ENCODE results near the gene CUBN.

The CUBN gene

GRCh38 chr10:16909961-16910792 is 219.4 kb downstream of the CUBN start:
- Histone ChIP-seq H3K27me3 (ENCODE audit: insufficient read depth, low read depth, severe bottlenecking) (no peaks in the 10 kb centered on the region), H3K9me3 (ENCODE audit: severe bottlenecking) (no peaks in the 10 kb centered on the region), H3K27ac (no peak overlapping the region), H3K36me3 (no peaks in the 10 kb centered on the region), H3K4me3 (ENCODE audit: low read depth, low read length) (no peak overlapping the region)
- TF ChIP-seq, protein P1, sequence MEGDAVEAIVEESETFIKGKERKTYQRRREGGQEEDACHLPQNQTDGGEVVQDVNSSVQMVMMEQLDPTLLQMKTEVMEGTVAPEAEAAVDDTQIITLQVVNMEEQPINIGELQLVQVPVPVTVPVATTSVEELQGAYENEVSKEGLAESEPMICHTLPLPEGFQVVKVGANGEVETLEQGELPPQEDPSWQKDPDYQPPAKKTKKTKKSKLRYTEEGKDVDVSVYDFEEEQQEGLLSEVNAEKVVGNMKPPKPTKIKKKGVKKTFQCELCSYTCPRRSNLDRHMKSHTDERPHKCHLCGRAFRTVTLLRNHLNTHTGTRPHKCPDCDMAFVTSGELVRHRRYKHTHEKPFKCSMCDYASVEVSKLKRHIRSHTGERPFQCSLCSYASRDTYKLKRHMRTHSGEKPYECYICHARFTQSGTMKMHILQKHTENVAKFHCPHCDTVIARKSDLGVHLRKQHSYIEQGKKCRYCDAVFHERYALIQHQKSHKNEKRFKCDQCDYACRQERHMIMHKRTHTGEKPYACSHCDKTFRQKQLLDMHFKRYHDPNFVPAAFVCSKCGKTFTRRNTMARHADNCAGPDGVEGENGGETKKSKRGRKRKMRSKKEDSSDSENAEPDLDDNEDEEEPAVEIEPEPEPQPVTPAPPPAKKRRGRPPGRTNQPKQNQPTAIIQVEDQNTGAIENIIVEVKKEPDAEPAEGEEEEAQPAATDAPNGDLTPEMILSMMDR (IDR thresholded peaks at IDR 0.05; ENCODE audit: low read depth, low read length) = no peak
- no peak for DNase-seq

DNA sequence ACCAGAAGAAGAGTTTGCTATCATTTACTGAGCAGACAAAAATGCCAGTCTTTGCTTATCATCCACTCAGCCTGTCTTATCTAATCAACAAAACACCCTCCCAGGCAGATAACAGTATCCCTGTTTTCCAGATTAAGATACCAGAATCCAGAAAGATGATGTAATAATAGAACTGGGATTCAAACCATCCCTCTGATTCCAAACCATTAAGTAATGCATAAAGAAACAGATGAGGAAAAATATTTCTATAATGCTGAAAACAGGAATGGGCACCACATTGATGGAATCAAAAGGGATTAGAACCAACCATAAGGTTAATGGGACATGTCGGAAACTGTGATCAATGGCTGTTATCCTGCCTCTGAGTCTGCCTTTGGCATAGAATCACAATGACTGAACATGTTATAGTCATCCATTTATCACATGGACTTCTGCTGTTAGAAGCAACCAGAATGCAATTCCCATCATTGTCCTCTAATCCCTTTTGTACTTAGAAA is 220.3 kb downstream of the CUBN start:
- H3K9me3 ChIP-seq (ENCODE audit: severe bottlenecking) = no peaks in the 10 kb centered on the region
- no peak overlapping the region for H3K27ac ChIP-seq
- TF ChIP-seq, protein P1 (IDR thresholded peaks at IDR 0.05; ENCODE audit: low read depth, low read length) = no peak
- no peaks in the 10 kb centered on the region for H3K27me3 ChIP-seq (ENCODE audit: insufficient read depth, low read depth, severe bottlenecking)
- no peak overlapping the region for H3K4me3 ChIP-seq (ENCODE audit: low read depth, low read length)
- DNase-seq = no peak
- H3K36me3 ChIP-seq = no peaks in the 10 kb centered on the region

GRCh38 chr10:16907687-16908086 is 221.9 kb downstream of the CUBN start:
- DNase-seq = no peak
- Histone ChIP-seq H3K27me3 (ENCODE audit: insufficient read depth, low read depth, severe bottlenecking) (no peaks in the 10 kb centered on the region), H3K9me3 (ENCODE audit: severe bottlenecking) (no peaks in the 10 kb centered on the region), H3K4me3 (ENCODE audit: low read depth, low read length) (no peak overlapping the region), H3K27ac (no peak overlapping the region), H3K36me3 (no peaks in the 10 kb centered on the region)
- TF ChIP-seq, protein P1 (IDR thresholded peaks at IDR 0.05; ENCODE audit: low read depth, low read length) = no peak

DNA sequence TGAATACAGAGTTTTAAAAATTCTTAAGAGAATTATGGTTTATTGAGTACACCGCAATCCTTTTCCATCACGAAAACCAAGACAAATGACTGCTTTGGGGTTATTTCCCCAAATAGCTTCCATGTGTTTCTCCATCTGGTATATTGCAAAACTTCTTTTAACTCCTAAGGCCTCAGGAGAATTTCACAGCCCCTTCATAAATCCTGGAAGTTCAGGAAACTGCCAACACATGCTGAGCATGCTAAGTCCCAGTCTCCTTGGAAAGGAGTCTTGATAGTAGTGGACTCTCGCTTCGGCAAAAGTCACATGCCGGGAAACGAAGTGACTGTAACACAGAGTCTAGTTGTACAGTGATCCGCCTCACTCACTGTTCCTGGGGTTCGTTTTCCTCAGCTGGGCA is 224.3 kb downstream of the CUBN start:
- H3K9me3 ChIP-seq (ENCODE audit: severe bottlenecking) = no peaks in the 10 kb centered on the region
- no peak for DNase-seq
- H3K36me3 ChIP-seq = no peaks in the 10 kb centered on the region
- TF ChIP-seq, protein P1 (IDR thresholded peaks at IDR 0.05; ENCODE audit: low read depth, low read length) = no peak
- no peaks in the 10 kb centered on the region for H3K27me3 ChIP-seq (ENCODE audit: insufficient read depth, low read depth, severe bottlenecking)
- no peak overlapping the region for H3K4me3 ChIP-seq (ENCODE audit: low read depth, low read length)
- no peak overlapping the region for H3K27ac ChIP-seq

GRCh38 chr10:16904639-16905061 is 225.0 kb downstream of the CUBN start:
- DNase-seq = no peak
- Histone ChIP-seq H3K27ac (no peak overlapping the region), H3K36me3 (no peaks in the 10 kb centered on the region), H3K9me3 (ENCODE audit: severe bottlenecking) (no peaks in the 10 kb centered on the region), H3K4me3 (ENCODE audit: low read depth, low read length) (no peak overlapping the region), H3K27me3 (ENCODE audit: insufficient read depth, low read depth, severe bottlenecking) (no peaks in the 10 kb centered on the region)
- TF ChIP-seq, protein P1 (IDR thresholded peaks at IDR 0.05; ENCODE audit: low read depth, low read length) = no peak
